Activated CD8-positive, alpha-beta T cell treated with anti-CD3 and anti-CD28 coated beads for 36 hours (primary cell): Measurements from ENCODE around the gene TPD52L3. TPM values are rescaled to one million over a fixed set of nuclear protein-coding genes. Genes with fewer than 3 reads are reported as not detected.

ENCODE experiments used
- ATAC-seq: fragments of 200-7000 bp; cut with Tn5 transposase; one replicate; pipeline ENCODE4 v1.10.0; 2021; ENCODE audit warnings: mild to moderate bottlenecking, moderate library complexity
- CTCF ChIA-PET: fragments of 350-600 bp; sonication (Branson Sonifier 250); formaldehyde crosslinking; loops from one replicate; lab custom pipeline; 2021; ENCODE audit warnings: antibody characterized with exemption; lab: Charles Lee
- POLR2A ChIA-PET: fragments of 350-600 bp; sonication (Branson Sonifier 250); formaldehyde crosslinking; loops from one replicate; lab custom pipeline; 2021; ENCODE audit warnings: antibody characterized with exemption; lab: Charles Lee
- DNase-seq: peaks from one replicate; pipeline ENCODE4 v3.0.0-alpha.2; 2020
- H3K27ac Mint-ChIP-seq: one replicate; pipeline ENCODE4 v1.8.0; 2021; ENCODE audit warnings: mild to moderate bottlenecking, mixed read lengths
- H3K27me3 Mint-ChIP-seq: one replicate; pipeline ENCODE4 v1.8.0; 2021; ENCODE audit warnings: mixed read lengths
- H3K36me3 Mint-ChIP-seq: one replicate; pipeline ENCODE4 v1.8.0; 2021; ENCODE audit warnings: low read depth, mixed read lengths
- H3K4me1 Mint-ChIP-seq: one replicate; pipeline ENCODE4 v1.8.0; 2021; ENCODE audit warnings: low read depth, mixed read lengths
- H3K4me3 Mint-ChIP-seq: one replicate; pipeline ENCODE4 v1.8.0; 2021; ENCODE audit warnings: mild to moderate bottlenecking, moderate library complexity, mixed read lengths
- H3K9me3 Mint-ChIP-seq: one replicate; pipeline ENCODE4 v1.8.0; 2021; ENCODE audit warnings: mixed read lengths
- CTCF ChIP-seq: fragments of 200-600 bp; IDR thresholded peaks from one replicate; pipeline ENCODE4 v1.8.0; 2022; ENCODE audit warnings: antibody characterized with exemption, mild to moderate bottlenecking
- intact Hi-C: fragments of 100-400 bp; cut with micrococcal nuclease; formaldehyde crosslinking; loops from one replicate; pipeline ENCODE4 v1.10.0; 2022
- total RNA-seq, 2 experiments: library from RNA; stranded (reverse); gene quantifications; one replicate each; pipeline ENCODE4 v1.2.3, GENCODE V29; 2021

TPD52L3 gene
- total RNA-seq, 2 experiments from 2014 or later = not detected

- H3K27ac Mint-ChIP-seq = no peak overlapping the region
- no peaks in the 10 kb centered on the region for H3K36me3 Mint-ChIP-seq
- H3K4me1 Mint-ChIP-seq = no peaks in the 10 kb centered on the region
- TF ChIP-seq CTCF = no peak
- ChIA-PET CTCF (interaction anchor here (1.1 to 1.4 kb wide), 3 partner anchors 11 to 15 kb away, joined by 3 read pairs; no protein-coding TSS in a partner anchor), POLR2A (no interaction called here)
- H3K9me3 Mint-ChIP-seq = peaks cover 9% of the 10 kb centered on the region
- intact Hi-C loops = no loop called here
- ATAC-seq = no peak
- no peak overlapping the region for H3K4me3 Mint-ChIP-seq
- no peaks in the 10 kb centered on the region for H3K27me3 Mint-ChIP-seq
- no peak for DNase-seq
Measured at GRCh38 chr9:6367128-6367890, 39.1 kb downstream of the TPD52L3 start.

- intact Hi-C loops = no loop called here
- ATAC-seq (no peak), DNase-seq (no peak)
- TF ChIP-seq CTCF = no peak
- Mint-ChIP-seq H3K4me3 (no peak overlapping the region), H3K9me3 (peaks cover 11% of the 10 kb centered on the region), H3K27ac (no peak overlapping the region), H3K36me3 (peaks cover 2% of the 10 kb centered on the region), H3K4me1 (no peaks in the 10 kb centered on the region), H3K27me3 (no peaks in the 10 kb centered on the region)
- ChIA-PET POLR2A (interaction anchor here (0.6 kb wide), 1 partner anchor 323 kb away, joined by 3 read pairs; no protein-coding TSS in a partner anchor), CTCF (interaction anchor here (1.3 kb wide), 1 partner anchor 16 kb away, joined by 3 read pairs; no protein-coding TSS in a partner anchor)
Measured at GRCh38 chr9:6368831-6369230, 40.7 kb downstream of the TPD52L3 start.

Other genes with a start within 250 kb of the TPD52L3 start
- not detected for gene IL33, start 112.6 kb upstream of the TPD52L3 start, total RNA-seq
- 10 to 100 TPM; 57.0 to 60.1 TPM for gene UHRF2, start 84.8 kb downstream of the TPD52L3 start, total RNA-seq